ENCODE data around the gene PLXNA4. TPM values are rescaled to one million over a fixed set of nuclear protein-coding genes. Genes with fewer than 3 reads are reported as not detected.

The PLXNA4 gene
- total and polyA plus RNA-seq, 2 donors: 1.6 to 6.5 TPM

- Histone ChIP-seq H3K36me3 (ENCODE audit: insufficient read depth) (no peaks in the 10 kb centered on the region), H3K4me3 (ENCODE audit: low read depth, low read length) (no peak overlapping the region), H3K4me1 (ENCODE audit: insufficient read depth) (no peaks in the 10 kb centered on the region), H3K27ac (ENCODE audit: low read depth) (no peak overlapping the region)
- 95% methylated on average over 5 of the region's 5 CpGs for WGBS
- no peak for DNase-seq (ENCODE audit: extremely low spot score)
These were observed 231.2 kb downstream of the PLXNA4 start for GRCh38 chr7:132345030-132345429.

- Histone ChIP-seq H3K4me1 (ENCODE audit: insufficient read depth) (no peaks in the 10 kb centered on the region), H3K36me3 (ENCODE audit: insufficient read depth) (no peaks in the 10 kb centered on the region), H3K4me3 (ENCODE audit: low read depth, low read length) (no peak overlapping the region), H3K27ac (ENCODE audit: low read depth) (no peak overlapping the region)
- WGBS: 81% methylated on average over 1 of the region's 1 CpG
- DNase-seq (ENCODE audit: extremely low spot score): no peak
These were observed 233.1 kb downstream of the PLXNA4 start for GRCh38 chr7:132343199-132343598.

GRCh38 chr7:132337450-132338080, 238.7 kb downstream of the PLXNA4 start:
- Histone ChIP-seq H3K4me3 (ENCODE audit: low read depth, low read length) (no peak overlapping the region), H3K36me3 (ENCODE audit: insufficient read depth) (no peaks in the 10 kb centered on the region), H3K27ac (ENCODE audit: low read depth) (no peak overlapping the region), H3K4me1 (ENCODE audit: insufficient read depth) (no peaks in the 10 kb centered on the region)
- DNase-seq (ENCODE audit: extremely low spot score): no peak
- 67% methylated on average over 4 of the region's 4 CpGs for WGBS

GRCh38 chr7:132336797-132337196, 239.5 kb downstream of the PLXNA4 start:
- Histone ChIP-seq H3K27ac (ENCODE audit: low read depth) (no peak overlapping the region), H3K36me3 (ENCODE audit: insufficient read depth) (no peaks in the 10 kb centered on the region), H3K4me3 (ENCODE audit: low read depth, low read length) (no peak overlapping the region), H3K4me1 (ENCODE audit: insufficient read depth) (no peaks in the 10 kb centered on the region)
- WGBS: 60% methylated on average over 5 of the region's 5 CpGs
- DNase-seq (ENCODE audit: extremely low spot score): no peak

GRCh38 chr7:132333301-132333700, 243.0 kb downstream of the PLXNA4 start:
- DNase-seq (ENCODE audit: extremely low spot score): no peak
- H3K27ac ChIP-seq (ENCODE audit: low read depth): no peak overlapping the region
- H3K4me1 ChIP-seq (ENCODE audit: insufficient read depth): no peaks in the 10 kb centered on the region
- H3K36me3 ChIP-seq (ENCODE audit: insufficient read depth): no peaks in the 10 kb centered on the region
- H3K4me3 ChIP-seq (ENCODE audit: low read depth, low read length): no peak overlapping the region
- 71% methylated on average over 2 of the region's 2 CpGs for WGBS

GRCh38 chr7:132328760-132329159, 247.5 kb downstream of the PLXNA4 start:
- WGBS: 90% methylated on average over 5 of the region's 5 CpGs
- H3K4me1 ChIP-seq (ENCODE audit: insufficient read depth): no peaks in the 10 kb centered on the region
- H3K4me3 ChIP-seq (ENCODE audit: low read depth, low read length): no peak overlapping the region
- H3K36me3 ChIP-seq (ENCODE audit: insufficient read depth): no peaks in the 10 kb centered on the region
- H3K27ac ChIP-seq (ENCODE audit: low read depth): no peak overlapping the region
- no peak for DNase-seq (ENCODE audit: extremely low spot score)

- 74% methylated on average over 13 of the region's 13 CpGs for WGBS
- no peak overlapping the region for H3K27ac ChIP-seq (ENCODE audit: low read depth)
- no peak for DNase-seq (ENCODE audit: extremely low spot score)
These were observed 248.1 kb downstream of the PLXNA4 start for GRCh38 chr7:132328047-132328620.

GRCh38 chr7:132326878-132327589, 249.2 kb downstream of the PLXNA4 start:
- H3K27ac ChIP-seq (ENCODE audit: low read depth): no peak overlapping the region
- no peaks in the 10 kb centered on the region for H3K4me1 ChIP-seq (ENCODE audit: insufficient read depth)
- no peaks in the 10 kb centered on the region for H3K36me3 ChIP-seq (ENCODE audit: insufficient read depth)
- no peak for DNase-seq (ENCODE audit: extremely low spot score)
- H3K4me3 ChIP-seq (ENCODE audit: low read depth, low read length): no peak overlapping the region
- WGBS: 98% methylated on average over 1 of the region's 1 CpG

More at GRCh38 chr7:132328047-132328620, 248.1 kb downstream of the PLXNA4 start:
- Histone ChIP-seq H3K4me3 (ENCODE audit: low read depth, low read length) (no peak overlapping the region), H3K36me3 (ENCODE audit: insufficient read depth) (no peaks in the 10 kb centered on the region), H3K4me1 (ENCODE audit: insufficient read depth) (no peaks in the 10 kb centered on the region)

- Histone ChIP-seq H3K27ac (ENCODE audit: low read depth) (no peak overlapping the region), H3K36me3 (ENCODE audit: insufficient read depth) (no peaks in the 10 kb centered on the region), H3K4me3 (ENCODE audit: low read depth, low read length) (no peak overlapping the region), H3K4me1 (ENCODE audit: insufficient read depth) (no peaks in the 10 kb centered on the region)
- 61% methylated on average over 3 of the region's 3 CpGs for WGBS
- DNase-seq (ENCODE audit: extremely low spot score): no peak
These were observed 253.3 kb downstream of the PLXNA4 start for GRCh38 chr7:132322970-132323369.

GRCh38 chr7:132321387-132321786, 254.9 kb downstream of the PLXNA4 start:
- WGBS: 55% methylated on average over 6 of the region's 6 CpGs
- Histone ChIP-seq H3K36me3 (ENCODE audit: insufficient read depth) (no peaks in the 10 kb centered on the region), H3K27ac (ENCODE audit: low read depth) (no peak overlapping the region), H3K4me1 (ENCODE audit: insufficient read depth) (no peaks in the 10 kb centered on the region), H3K4me3 (ENCODE audit: low read depth, low read length) (no peak overlapping the region)
- DNase-seq (ENCODE audit: extremely low spot score): no peak

- 70% methylated on average over 6 of the region's 6 CpGs for WGBS
- no peak for DNase-seq (ENCODE audit: extremely low spot score)
- no peaks in the 10 kb centered on the region for H3K4me1 ChIP-seq (ENCODE audit: insufficient read depth)
- no peak overlapping the region for H3K27ac ChIP-seq (ENCODE audit: low read depth)
- H3K36me3 ChIP-seq (ENCODE audit: insufficient read depth): no peaks in the 10 kb centered on the region
- H3K4me3 ChIP-seq (ENCODE audit: low read depth, low read length): no peak overlapping the region
These were observed 256.8 kb downstream of the PLXNA4 start for GRCh38 chr7:132319481-132319880.

- DNase-seq (ENCODE audit: extremely low spot score): peak; percentile 57
- Histone ChIP-seq H3K36me3 (ENCODE audit: insufficient read depth) (no peaks in the 10 kb centered on the region), H3K4me3 (ENCODE audit: low read depth, low read length) (no peak overlapping the region), H3K27ac (ENCODE audit: low read depth) (no peak overlapping the region), H3K4me1 (ENCODE audit: insufficient read depth) (no peaks in the 10 kb centered on the region)
- 7% methylated on average over 20 of the region's 20 CpGs for WGBS
These were observed 257.6 kb downstream of the PLXNA4 start for GRCh38 chr7:132318352-132319318.

GRCh38 chr7:132317701-132318351, 258.4 kb downstream of the PLXNA4 start:
- H3K36me3 ChIP-seq (ENCODE audit: insufficient read depth): no peaks in the 10 kb centered on the region
- no peak overlapping the region for H3K4me3 ChIP-seq (ENCODE audit: low read depth, low read length)
- 76% methylated on average over 7 of the region's 7 CpGs for WGBS
- H3K27ac ChIP-seq (ENCODE audit: low read depth): no peak overlapping the region
- DNase-seq (ENCODE audit: extremely low spot score): no peak
- H3K4me1 ChIP-seq (ENCODE audit: insufficient read depth): no peaks in the 10 kb centered on the region

All from urinary bladder (tissue), 4 donors.